Stimulated activated CD8-positive, alpha-beta memory T cell treated with anti-CD3 and anti-CD28 coated beads, Interleukin-15, amount 100 ng/mL, for 48 hours (primary cell): ENCODE measurements around the gene SIGLEC14.
"Not testable (repeated sequence)": the region's sequence is repeated elsewhere in the genome, so short reads cannot be mapped to it uniquely, and the experiment has no call there.

Experiments
- DNase-seq, 2 donors: peaks; one replicate each; pipeline ENCODE4 v3.0.0-alpha.2; 2020; ENCODE audit warnings: low read depth in 2 of 2

Gene SIGLEC14

GRCh38 chr19:51668216-51668615, 21.6 kb upstream of the SIGLEC14 start:
- no peak for DNase-seq

DNA sequence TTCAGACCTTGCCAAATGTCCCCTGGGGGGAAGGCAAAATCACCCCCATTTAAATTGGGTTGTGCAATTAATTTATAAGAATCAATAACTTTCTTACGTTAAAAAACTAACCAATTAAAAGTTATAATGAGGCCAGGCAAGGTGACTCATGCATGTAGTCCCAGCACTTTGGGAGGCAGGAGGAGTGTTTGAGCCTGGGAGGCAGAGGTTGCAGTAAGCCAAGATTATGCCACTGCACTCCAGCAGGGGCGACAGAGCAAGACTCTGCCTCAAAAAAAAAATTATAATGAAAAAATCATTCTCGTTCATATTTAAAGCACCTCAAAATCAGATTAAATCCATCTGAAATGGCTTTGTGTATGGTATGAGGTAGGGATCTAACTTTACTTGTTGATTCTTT, 18.4 kb upstream of the SIGLEC14 start:
- no peak for DNase-seq

GRCh38 chr19:51664131-51664530, 17.5 kb upstream of the SIGLEC14 start:
- no peak for DNase-seq

DNA sequence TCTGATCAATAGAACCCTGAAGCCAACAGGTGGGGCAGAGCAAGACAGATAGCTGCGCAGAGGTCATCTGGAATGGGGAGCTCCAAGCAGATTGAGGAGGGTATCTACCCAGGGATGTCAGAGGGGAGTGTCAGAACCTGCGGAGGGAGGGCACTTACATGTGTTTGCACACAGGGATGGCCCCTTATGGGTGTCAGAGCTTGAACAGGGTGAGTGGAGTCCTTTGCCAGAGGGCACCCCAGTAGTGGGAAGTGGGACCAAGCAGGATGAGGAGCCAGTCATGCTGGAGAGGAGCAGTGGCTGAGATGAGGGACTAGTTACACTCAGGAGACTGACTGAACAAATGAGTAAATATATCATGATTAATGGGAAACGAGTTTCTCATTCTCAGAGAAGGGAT, 17.0 kb upstream of the SIGLEC14 start:
- DNase-seq: no peak

DNA sequence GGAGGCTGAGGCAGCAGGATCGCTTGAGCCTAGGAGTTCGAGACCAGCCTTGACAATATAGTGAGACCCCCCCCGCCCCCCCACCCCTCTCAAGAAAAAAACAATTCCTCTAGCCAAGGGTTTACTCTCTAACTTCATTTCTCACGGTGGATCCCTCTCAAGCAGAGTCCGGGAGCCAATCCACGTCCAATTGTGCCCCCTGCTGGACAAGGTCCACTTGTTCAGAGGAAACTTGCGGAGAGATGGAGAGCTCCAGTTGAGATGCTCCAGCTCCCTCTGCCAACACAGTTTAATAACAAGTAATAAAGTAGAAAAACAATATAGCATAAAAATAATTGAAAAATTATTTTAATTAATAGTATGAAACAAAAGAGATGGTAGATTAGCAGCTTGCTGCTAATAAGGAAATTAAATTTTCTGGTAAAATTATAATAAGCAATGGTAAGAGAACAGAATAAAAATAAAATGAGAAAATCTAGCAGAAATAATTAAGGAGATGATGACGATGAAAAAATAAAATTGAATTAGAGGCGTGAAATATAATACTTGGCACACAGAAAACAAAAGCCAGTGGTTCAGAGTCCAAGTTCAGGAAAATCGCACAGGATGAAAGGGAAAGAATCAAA, 14.5 kb upstream of the SIGLEC14 start:
- DNase-seq: peak; percentile 29 to 46

DNA sequence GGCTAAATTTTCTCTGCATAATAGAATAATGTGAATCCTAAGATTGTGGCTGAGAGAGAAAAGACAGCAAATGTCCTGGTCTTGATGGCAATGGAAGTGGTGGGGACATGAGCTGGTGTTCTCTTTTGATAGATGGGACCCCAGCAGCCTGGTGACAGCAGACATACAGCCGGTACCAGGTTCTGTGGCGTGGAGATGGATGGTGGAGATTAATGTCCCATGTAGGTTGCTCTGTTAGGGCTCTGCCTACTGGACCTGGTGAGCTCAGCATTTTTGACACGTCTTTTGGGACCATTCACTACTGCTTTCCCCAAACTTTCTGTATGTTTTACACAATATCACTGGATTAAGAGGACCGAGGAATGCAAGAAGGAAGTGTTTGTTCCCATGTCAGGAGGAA, 8.2 kb upstream of the SIGLEC14 start:
- no peak for DNase-seq

- DNase-seq: no peak
These were observed 6.5 kb upstream of the SIGLEC14 start for GRCh38 chr19:51653162-51653561.

GRCh38 chr19:51652266-51652665, 5.6 kb upstream of the SIGLEC14 start:
- DNase-seq: no peak

GRCh38 chr19:51651216-51651846, 4.7 kb upstream of the SIGLEC14 start:
- no peak for DNase-seq

DNA sequence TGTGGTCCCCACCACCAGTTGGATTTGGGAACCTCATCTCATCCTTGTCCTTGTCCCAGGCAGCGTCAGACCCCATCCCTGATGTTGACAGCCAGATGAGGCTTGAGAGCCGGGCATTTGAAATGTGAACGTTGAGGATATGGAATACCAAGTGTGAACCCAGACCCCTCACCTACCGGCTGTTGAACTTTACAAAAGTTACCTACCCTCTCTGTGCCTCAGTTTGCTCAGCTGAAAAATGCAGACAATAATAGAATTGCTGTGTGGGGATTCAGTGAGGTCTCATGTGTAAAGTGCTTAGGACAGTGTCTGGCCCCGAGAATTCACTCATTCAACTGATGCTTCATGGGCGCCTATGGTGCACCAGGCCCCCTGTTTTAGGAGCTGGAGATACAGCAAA, 693 bp upstream of the SIGLEC14 start:
- no peak for DNase-seq

- DNase-seq: no peak
These were observed 1.9 kb downstream of the SIGLEC14 start for GRCh38 chr19:51644636-51645271.

- DNase-seq: no peak
These were observed 5.0 kb downstream of the SIGLEC14 start for GRCh38 chr19:51641648-51642047.

DNA sequence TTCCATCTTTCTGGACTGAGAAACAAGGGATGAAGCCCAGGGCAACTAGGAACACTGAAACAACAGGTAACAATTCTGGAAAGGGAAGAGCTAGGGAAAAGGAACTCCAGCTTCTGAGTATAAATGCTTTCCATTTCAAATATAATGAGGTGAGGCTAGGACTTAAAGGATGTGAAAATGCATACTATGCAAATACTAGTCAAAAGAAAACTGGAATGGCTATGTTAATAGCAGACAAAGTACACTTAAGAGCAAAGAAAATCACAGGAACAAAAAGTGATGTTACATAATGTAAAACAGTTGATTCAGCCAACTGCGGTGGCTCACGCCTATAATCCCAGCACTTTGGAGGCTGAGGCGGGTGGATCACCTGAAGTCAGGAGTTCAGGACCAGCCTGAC, 6.2 kb downstream of the SIGLEC14 start:
- DNase-seq: no peak

DNA sequence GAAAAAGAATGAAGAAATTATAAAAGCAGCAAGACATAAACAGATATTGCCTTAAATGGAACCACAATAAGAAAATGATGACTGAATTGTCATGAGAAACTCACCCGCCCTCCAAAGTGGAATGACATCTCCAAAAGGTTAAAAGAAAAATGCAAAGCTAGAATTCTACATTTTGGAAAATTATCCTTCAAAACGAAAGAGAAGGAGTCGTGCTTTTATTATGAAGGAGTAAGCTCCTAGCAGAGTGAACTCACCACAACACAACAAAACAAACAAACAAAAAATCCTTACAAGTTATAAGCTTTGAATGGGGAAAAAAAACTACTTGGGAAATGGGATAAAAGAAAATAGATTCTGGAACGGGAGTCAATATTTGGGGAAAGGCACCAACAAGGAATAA, 6.7 kb downstream of the SIGLEC14 start:
- DNase-seq: no peak

- DNase-seq: no peak
These were observed 9.2 kb downstream of the SIGLEC14 start for GRCh38 chr19:51637362-51637978.

GRCh38 chr19:51632126-51632525, 14.5 kb downstream of the SIGLEC14 start:
- no peak for DNase-seq

DNA sequence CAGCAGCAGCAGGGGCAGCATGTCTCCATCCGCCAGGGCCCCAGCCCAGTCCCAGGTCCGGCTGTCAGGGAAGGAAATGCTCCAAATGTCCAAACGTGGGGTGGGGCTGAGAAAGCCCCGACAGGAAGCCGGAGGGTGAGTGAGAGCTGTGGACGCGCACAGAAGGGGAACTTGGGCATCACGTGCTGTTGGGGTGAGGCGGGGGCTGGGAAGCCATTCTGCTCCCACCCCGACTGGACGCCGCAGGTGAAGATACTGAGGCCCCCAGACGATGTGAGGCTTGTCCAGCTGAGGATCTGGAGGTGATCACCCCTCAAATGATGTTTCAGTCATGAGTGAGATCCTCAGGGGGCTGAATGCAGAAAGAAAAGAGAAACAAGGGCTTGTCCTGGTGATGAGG, 16.3 kb downstream of the SIGLEC14 start, which contains the start of gene SIGLEC5:
SIGLEC5 (minus strand) TSS at position 87 of the 400 bp plus-strand sequence; CDS start at position 21, 66 bp downstream.
- DNase-seq: not testable (repeated sequence)

- no peak for DNase-seq
These were observed 18.3 kb downstream of the SIGLEC14 start for GRCh38 chr19:51628153-51628939.

DNA sequence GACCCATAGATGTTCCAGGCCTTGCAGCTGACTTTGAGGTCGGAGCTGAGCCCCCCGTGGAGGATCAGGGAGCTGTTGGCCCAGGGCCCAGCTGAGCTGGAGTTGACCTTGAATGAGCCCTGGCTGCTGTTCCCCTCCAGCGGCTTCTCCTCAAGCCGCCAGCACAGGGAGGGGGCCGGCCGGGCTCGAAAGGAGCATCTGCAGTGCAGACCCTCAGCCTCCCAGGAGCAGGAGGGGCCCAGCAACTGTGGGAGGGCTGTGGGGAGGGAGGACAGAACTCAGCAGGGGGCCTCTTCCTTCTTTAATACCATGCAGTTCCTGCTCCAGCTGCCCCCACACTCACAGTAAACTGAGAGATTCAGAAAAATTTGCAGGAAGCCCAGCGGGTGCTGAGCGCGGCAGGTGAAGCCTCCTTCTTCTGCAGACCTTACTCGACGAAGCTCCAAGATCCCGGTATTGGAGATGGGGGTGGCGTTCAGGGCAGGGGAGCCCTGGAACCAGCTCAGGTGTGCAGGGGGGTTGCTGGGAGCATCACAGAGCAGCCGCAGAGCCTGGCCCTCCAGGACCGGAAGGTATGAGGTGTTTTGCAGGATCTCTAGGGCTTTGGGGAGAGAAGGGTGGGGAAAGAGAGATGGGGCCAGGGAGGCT, 19.0 kb downstream of the SIGLEC14 start:
- no peak for DNase-seq

GRCh38 chr19:51626675-51627074, 19.9 kb downstream of the SIGLEC14 start:
- DNase-seq: no peak

DNA sequence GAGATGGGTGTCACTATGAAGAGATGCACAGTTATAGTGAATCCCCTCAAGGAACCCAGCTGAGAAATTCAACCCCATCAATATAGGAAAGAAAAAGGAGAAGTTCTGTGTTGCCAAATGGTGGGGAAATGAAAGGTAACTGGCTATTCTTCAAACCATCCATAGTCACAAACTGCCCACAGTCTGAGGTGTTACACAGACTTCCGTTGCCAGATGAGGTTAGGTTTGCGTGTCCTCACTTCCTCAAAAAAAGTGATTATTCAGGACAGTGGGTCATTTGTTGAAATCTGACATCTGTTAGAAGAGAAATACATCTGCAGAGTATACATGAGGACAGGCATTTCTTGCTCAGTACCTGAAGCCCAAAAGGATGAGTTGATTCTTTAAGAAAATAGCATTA, 25.4 kb downstream of the SIGLEC14 start:
- no peak for DNase-seq
